HepG2 (cell line): Measurements from ENCODE around the gene ARHGAP30. TPM values are rescaled to one million over a fixed set of nuclear protein-coding genes. Genes with fewer than 3 reads are reported as not detected.

Experiments
- ARID5B ChIP-seq: IDR thresholded peaks from 2 replicates; pipeline ENCODE4 v1.4.0; 2020; ENCODE audit warnings: mild to moderate bottlenecking, missing genetic modification reagents
- CREM ChIP-seq, 2 experiments: sonication (generic) in 1 of 2; formaldehyde crosslinking in 1 of 2; IDR thresholded peaks; 2 replicates each; pipeline versions ENCODE4 v1.4.0 to v1.6.1; 2016 to 2020; ENCODE audit warnings: antibody characterized with exemption in 1 of 2, mild to moderate bottlenecking in 1 of 2, missing genetic modification reagents in 1 of 2
- DNMT3B ChIP-seq: conservative IDR thresholded peaks from 2 replicates; pipeline ENCODE4 v1.6.1; 2016; ENCODE audit warnings: missing biosample characterization, control low read depth
- HNF1A ChIP-seq, 2 experiments: sonication (generic) in 1 of 2; formaldehyde crosslinking in 1 of 2; IDR thresholded peaks; 2 replicates each; pipeline versions ENCODE4 v1.4.0 to v1.6.1; 2016 to 2020; ENCODE audit warnings: borderline replicate concordance in 1 of 2, low read depth in 1 of 2, mild to moderate bottlenecking in 1 of 2, missing genetic modification reagents in 1 of 2
- RARA ChIP-seq: IDR thresholded peaks from 2 replicates; pipeline ENCODE4 v1.6.1; 2016; ENCODE audit warnings: missing genetic modification reagents, missing compliant biosample characterization
- SIX1 ChIP-seq: sonication (generic); formaldehyde crosslinking; IDR thresholded peaks from 2 replicates; pipeline ENCODE4 v1.4.0; 2020; ENCODE audit warnings: missing genetic modification reagents, borderline replicate concordance
- ZNF263 ChIP-seq: sonication (generic); formaldehyde crosslinking; IDR thresholded peaks from 2 replicates; pipeline ENCODE4 v1.4.0; 2020; ENCODE audit warnings: missing genetic modification reagents
- polyA plus RNA-seq, 8 experiments: library from polyadenylated mRNA; depleted of rRNA in 3 of 8; stranded (reverse) in 7 of 8; unstranded in 1 of 8; fragments of >200 nt; fragmentation: Illumina TruSeq in 4 of 8; extraction: Trizol in 4 of 8; gene quantifications; 2 replicates each; pipeline versions ENCODE4 v1.2.1 to v1.2.3, GENCODE V29; 2011 to 2016; ENCODE audit warnings: low read depth in 4 of 8, missing spikeins in 1 of 8, mixed read lengths in 1 of 8; ENCODE audit not compliant: insufficient read depth in 1 of 8
- total RNA-seq, 5 experiments: library from RNA; depleted of rRNA; stranded (reverse); fragments of >200 nt; fragmentation: Illumina TruSeq; extraction: Trizol; gene quantifications; 2 replicates each; pipeline ENCODE4 v1.2.3, GENCODE V29; 2016; ENCODE audit warnings: low read depth in 1 of 5

The ARHGAP30 gene
- total and polyA plus RNA-seq, 2 of the 13 experiments (the other 11 are each of a cell fraction or from before 2014, with no cell fraction given) = 0.13 to 0.20 TPM

GRCh38 chr1:161082996-161083747 lies 13.5 kb upstream of the ARHGAP30 start (continued):
- no peak for TF ChIP-seq HNF1A (IDR thresholded peaks at IDR 0.05; ENCODE audit: low read depth)
- no peak for TF ChIP-seq HNF1A (CRISPR knock-in tag; IDR thresholded peaks at IDR 0.05; ENCODE audit: borderline replicate concordance)
- TF ChIP-seq ARID5B (CRISPR knock-in tag) = 0 out of 2 replicates have a peak, but pooled peaks have one; percentile 30
- TF ChIP-seq ZNF263 (CRISPR knock-in tag) = peak; percentile 98
- TF ChIP-seq DNMT3B = 0 out of 2 replicates have a peak, but pooled peaks have one; percentile 44
- no peak for TF ChIP-seq SIX1 (CRISPR knock-in tag)
- TF ChIP-seq RARA (CRISPR knock-in tag) = peak; percentile 74
- peak; percentile 51; the same call in 1 of the 2 replicates for TF ChIP-seq CREM (IDR thresholded peaks at IDR 0.05)
- TF ChIP-seq CREM (CRISPR knock-in tag; IDR thresholded peaks at IDR 0.05) = no peak
- TF ChIP-seq, all 625 proteins: peak for 37
